GM19240 (cell line): ENCODE data around the gene MLH1.
"Not testable (repeated sequence)": the region's sequence is repeated elsewhere in the genome, so short reads cannot be mapped to it uniquely, and the experiment has no call there.

Experiments used
- DNase-seq: peaks from one replicate; pipeline ENCODE4 v3.0.0; 2011; ENCODE audit warnings: low spot score; ENCODE audit not compliant: insufficient read length

MLH1 gene

DNA sequence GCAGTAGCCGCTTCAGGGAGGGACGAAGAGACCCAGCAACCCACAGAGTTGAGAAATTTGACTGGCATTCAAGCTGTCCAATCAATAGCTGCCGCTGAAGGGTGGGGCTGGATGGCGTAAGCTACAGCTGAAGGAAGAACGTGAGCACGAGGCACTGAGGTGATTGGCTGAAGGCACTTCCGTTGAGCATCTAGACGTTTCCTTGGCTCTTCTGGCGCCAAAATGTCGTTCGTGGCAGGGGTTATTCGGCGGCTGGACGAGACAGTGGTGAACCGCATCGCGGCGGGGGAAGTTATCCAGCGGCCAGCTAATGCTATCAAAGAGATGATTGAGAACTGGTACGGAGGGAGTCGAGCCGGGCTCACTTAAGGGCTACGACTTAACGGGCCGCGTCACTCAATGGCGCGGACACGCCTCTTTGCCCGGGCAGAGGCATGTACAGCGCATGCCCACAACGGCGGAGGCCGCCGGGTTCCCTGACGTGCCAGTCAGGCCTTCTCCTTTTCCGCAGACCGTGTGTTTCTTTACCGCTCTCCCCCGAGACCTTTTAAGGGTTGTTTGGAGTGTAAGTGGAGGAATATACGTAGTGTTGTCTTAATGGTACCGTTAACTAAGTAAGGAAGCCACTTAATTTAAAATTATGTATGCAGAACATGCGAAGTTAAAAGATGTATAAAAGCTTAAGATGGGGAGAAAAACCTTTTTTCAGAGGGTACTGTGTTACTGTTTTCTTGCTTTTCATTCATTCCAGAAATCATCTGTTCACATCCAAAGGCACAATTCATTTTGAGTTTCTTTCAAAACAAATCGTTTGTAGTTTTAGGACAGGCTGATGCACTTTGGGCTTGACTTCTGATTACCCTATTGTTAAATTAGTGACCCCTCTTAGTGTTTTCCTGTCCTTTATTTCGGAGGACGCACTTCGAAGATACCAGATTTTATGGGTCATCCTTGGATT is at the start of gene MLH1:
TSS of gene MLH1 (plus strand) at position 193 of the 958 bp plus-strand sequence. CDS start at position 223, 30 bp downstream.
- DNase-seq: peak; percentile 60

DNA sequence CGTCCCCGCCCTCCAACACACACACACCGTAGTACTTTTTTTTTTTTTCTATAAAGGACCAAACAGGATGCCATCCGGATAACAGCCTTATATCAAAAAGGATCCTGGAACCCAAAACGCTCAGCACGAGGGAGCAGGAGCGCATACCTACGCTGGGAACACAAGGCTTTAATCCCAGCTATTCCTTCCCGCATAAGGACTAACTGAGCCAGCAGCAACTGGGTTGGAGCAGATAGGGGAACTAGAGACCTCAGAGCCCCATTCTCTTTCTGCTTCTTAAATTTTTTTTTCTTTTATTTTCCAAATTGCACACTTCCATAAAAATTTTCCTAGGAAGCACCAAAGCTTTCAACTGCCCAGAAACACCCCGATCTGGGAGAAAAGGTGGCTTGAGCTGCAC is 49.7 kb upstream of the MLH1 start:
- DNase-seq: no peak

DNA sequence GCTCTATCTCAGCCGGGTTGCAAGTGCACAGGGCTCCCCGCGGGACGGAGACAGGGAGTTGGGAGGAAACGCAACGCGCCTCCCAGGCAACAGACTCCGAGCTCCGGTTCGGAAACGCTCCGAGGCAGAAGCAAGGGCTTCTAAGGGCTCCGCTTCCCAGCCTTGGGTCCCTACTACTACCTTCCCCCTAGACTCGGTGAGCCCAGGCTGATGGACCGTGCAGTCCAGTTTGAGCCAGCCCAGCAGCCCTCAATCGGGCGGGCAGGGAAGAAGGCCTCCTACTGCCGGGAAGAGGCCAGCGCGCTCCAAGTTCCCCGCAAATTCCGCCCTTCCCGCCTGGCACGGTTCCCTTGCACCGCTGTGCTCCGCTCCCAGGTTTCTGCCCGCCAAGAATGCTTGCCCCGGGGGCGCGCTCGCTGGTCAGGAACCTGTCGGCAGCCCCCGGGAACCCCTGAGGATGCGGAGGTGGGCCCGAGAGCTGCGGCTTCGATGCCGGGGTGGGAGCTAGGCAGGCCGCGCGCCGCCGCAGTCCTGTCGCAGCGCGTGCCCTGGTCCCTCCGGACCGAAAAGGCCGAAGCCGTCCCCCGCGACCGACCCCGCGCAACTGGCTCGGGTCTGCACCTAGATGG is 49.2 kb upstream of the MLH1 start:
- DNase-seq: peak; percentile 32

DNA sequence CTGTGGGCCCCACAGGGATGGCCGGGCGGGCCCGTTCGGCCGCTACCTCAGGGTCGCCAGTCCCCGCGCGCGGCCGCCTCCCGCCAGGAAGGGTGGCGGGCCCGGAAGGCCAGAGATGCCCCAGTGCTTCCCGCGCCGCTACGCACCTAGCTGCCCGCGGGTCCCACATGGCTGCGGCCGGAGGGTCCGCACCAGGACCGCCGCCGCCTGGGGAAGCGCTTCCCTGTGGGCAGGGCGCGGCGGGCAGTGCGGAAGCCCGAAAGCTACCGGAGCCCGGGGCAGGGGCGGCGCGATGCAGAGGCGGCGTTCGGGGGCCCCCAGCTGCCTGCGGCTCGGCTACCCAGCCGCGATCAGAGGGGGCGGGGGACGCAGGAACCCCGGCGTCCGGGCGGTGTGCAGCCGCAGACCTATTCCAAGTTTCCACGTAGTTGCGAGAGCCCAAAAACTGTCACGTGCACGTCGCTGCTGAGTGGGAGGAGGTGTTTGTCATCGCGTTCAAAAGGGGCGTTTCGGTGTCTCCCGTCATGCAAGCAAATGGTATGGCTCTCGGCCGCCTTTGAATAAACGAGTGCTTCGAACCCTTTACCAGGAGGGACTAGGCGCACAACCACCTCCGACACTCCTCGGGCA is 48.6 kb upstream of the MLH1 start, which contains the start of gene TRANK1:
TSS of gene TRANK1 (minus strand) at position 414 of the 630 bp plus-strand sequence. CDS start at position 169, 245 bp downstream.
- DNase-seq: peak; percentile 22

DNA sequence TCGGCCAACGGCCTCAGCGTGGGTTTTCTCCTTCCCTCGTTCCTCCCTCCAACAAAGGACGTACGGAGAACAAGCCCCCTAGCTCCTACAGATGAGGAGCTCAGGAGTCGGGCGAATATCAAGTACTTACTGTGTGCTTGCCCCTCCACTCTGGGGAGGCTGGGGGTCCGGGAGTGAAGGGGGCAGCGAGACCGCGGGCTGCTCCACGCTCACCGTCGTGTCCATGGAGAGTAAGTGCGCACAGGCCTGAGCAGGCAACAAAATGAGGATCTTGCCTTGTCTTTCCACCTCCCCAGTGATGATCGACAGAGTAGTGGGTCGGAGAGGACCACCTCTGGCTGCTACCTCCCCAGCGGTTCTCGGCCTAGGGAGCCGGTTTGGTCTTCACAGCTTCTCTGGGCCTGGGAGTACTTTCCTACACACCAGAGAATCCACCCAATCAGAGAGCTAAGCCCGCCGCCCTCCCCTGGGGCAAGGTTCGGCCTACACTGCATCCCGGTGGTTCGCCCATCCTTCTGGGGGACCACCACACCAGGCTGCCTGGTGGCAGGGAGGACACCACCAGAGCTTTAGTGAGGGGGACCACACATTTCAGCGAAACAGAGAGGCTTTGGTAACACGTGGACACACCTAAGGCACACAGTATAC is 47.9 kb upstream of the MLH1 start:
- no peak for DNase-seq

DNA sequence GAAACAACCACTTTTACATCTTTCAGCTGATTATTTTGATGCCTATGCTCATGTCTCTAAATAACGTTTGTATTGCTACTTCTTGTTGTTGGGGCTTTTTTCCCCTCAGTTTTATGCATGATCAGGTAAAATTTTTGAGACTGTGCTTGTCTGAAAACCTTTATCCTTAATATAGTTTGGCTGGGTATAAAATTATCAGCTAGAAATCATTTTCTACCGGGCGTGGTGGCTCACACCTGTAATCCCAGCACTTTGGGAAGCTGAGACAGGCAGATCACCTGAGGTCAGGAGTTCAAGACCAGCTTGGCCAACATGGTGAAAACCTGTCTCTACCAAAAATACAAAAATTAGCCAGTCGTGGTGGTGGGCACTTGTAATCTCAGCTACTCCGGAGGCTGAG is 45.5 kb upstream of the MLH1 start:
- DNase-seq: not testable (repeated sequence)

DNA sequence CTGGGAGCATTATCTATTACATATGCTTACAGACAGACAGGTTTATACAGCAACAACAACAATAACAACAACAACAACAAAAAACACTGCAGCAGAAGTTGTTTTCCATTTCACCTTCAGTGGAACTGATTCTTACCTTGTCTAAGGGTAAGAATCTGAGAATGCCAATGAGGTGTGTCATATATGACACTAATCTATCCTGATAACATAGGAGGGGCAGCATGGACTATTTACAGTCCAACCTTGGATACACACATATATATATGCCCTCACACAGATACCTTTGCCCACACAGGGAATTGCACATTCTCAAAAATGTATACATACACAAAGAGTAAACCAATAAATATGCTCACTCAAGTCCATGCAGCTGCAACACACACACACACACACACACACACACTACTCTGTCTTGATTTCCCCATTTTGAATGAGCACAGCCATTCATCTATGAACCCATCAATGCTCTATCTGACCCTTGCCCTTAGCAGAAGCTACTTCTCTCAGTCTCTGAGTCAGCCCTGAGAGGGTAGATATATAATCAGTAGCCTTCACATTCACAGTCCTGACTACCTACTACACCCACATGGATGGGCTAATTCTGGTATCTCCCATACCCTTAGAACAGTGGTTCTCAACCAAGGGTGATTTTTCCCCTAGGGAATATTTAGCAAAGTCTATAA is 38.7 kb upstream of the MLH1 start:
- no peak for DNase-seq

DNA sequence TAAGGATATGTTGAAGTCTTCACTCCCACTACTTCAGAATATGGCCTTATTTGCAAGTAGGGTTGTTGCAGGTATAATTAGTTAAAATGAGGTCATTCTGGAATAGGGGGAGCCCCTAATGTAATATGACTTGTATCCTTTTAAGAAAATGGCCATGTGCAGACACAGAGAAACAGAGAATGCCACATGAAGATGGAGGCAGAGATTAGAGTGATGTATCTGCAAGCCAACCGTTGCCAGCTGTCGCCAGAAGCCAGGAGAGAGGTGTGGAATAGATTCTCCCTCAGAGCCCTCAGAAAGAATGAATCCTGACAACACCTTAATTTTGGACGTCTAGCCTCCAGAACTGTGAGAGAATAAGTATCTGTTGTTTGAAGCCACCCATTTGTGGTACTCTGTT is 37.2 kb upstream of the MLH1 start:
- no peak for DNase-seq

DNA sequence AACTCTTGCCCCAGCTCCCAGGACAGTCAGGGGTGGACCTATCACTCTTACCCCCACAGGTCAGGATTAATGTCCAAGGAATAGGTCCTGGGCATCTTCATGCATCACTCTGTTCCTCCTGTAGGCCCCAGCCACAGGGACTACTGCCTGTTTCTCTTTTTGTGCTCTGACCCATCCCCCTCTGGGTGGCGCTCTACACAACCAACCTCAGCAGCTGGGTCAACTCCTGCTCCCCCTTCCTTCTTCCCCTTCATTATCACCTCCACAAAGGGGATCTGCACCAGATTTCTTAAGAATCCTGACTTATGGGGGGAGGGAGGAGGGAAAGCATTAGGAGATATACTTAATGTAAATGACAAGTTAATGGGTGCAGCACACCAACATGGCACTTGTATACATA is 36.3 kb upstream of the MLH1 start:
- DNase-seq: no peak

DNA sequence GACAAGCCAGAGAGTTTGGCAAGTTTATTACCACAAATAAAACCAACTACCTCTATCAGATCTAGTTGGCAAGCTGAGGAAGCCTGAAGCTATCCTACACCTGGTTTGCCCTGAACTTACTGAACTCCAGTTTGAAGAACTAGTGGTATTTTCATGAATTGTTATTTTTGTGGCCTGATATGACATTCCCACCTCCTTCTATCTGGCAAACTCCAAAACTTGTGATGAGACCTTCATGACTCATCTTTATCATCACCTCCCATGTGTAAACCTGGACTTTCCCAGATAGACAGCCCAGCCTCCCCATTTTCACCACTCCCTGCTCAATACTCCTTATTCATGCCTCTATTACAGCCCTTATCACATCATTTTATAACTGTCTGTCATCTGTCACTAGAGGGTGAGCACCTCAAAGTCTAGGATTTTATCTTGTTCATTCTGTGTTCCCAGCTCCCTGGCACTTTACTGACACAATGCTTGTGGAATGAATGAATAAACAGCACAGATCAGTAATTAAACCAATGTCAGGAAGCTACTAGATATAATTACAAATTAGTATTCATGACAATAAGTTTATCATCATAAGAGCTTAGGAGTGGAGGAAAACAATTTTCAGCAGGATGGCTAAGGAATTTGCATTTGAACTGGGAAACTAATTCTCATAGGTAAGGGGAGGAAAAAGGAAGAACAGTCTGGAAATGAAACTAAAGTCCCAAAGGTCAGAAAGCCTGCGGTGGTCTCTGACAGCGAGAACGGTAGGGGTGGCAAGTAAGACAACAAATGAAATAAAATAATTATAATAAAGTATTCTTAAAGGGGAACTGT is 35.2 kb upstream of the MLH1 start:
- no peak for DNase-seq

DNA sequence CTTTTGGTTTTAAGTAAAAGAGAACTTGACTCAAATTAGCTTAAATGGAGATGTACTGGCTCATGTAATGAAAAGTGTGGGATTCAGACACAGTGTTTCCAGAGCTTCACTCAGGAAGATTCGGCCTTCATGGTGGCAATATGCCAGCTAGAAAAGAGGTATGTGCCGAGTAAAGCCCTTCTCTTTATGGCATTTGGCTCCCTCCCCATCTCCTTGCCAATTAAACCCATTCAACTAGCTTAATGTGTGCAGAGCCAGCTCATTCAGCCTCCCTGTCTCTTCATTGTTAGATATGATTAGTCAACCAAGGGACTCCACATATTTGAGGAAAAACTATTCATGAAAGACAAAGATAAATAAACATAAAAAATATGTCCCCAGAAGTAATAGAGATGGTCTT is 33.5 kb upstream of the MLH1 start:
- DNase-seq: no peak

DNA sequence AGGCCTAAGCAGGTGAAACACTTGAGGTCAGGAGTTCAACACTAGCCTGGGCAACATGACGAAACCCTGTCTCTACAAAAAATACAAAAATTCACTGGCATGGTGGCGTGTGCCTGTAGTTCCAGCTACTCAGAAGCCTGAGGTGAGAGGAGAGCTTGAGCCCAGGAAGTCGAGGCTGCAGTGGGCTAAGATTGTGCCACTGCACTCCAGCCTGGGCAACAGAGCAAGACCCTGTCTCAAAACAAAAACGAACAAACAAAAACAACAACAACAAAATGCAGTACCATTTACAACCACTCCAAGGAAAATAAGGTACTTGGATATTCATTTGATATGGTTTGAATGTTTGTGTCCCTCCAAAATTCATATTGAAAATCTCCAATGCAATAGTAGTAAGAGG is 32.8 kb upstream of the MLH1 start:
- DNase-seq: no peak

DNA sequence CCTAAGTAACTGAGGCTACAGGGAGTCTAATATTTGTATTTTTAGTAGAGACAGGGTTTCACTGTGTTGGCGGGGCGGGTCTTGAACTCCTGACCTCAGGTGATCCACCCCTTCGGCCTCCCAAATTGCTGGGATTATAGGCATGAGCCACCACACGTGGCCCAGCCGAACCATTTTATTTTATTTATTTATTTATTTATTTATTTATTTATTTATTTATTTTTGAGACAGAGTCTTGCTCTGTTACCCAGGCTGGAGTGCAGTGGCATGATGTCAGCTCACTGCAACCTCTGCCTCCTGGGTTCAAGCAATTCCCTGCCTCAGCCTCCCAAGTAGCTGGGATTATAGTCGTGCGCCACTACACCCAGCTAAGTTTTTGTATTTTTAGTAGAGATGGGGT is 30.3 kb upstream of the MLH1 start:
- DNase-seq: not testable (repeated sequence)

DNA sequence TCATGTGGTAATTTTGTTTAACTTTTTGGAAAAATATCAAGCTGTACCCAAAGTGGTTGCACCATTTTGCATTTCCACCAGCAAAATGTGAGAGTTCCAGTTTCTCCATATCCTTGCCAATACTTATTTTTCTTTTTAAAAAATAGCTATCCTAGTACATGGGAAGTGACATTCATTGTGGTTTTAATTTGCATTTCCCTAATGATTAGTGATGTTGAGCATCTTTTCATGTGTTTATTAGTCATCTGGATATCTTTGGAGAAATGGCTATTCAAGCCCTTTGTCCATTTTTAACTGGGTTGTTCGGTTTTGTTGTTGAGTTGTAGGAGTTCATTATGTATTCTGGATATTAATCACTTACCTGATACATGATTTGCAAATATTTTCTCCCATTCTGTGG is 29.0 kb upstream of the MLH1 start:
- DNase-seq: no peak

DNA sequence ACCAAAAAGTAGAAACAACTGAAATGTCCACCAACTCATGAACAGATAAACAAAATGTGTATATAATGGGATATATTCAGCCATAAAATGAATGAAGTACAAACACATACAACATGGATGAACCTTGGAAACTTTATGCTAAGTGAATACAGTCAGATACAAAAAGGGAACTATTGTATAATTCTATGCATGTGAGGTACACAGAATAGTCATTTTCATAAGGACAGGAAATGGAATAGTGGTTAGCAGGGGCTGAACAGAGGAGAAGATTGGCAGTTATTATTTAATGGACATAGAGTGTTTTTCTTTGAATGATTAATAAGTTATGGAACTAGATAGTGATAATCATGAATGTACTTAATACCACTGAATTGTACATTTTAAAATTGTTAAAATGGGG is 28.5 kb upstream of the MLH1 start:
- DNase-seq: no peak

DNA sequence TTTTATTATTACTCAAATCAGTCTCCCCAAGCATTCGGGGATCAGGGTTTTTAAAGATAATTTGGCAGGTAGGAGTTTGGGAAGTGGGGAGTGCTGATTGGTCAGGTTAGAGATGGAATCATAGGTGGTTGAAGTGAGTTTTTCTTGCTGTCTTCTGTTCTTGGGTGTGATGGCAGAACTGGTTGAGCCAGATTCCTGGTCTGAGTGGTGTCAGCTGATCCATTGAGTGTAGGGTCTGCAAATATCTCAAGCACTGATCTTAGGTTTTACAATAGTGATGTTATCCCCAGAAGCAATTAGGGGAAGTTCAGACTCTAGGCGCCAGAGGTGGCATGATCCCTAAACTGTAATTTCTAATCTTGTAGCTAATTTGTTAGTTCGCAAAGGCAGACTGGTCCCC is 27.9 kb upstream of the MLH1 start:
- no peak for DNase-seq

DNA sequence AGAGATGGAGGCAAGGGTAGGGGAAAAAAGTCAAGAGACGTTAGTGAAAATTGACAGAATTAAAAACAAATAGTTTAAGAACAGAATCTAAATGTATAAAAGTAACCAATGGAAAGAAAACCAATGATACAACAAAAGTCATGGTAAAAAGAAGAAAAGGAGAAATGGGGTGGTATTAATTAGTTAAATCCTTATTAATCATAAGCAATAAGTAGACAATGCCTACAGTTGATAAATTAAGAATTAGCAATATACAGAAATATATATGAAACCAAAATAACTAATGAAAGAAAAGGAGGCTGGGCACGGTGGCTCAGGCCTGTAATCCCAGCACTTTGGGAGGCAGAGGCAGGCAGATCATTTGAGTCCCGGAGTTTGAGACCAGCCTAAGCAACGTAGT is 24.2 kb upstream of the MLH1 start:
- no peak for DNase-seq

DNA sequence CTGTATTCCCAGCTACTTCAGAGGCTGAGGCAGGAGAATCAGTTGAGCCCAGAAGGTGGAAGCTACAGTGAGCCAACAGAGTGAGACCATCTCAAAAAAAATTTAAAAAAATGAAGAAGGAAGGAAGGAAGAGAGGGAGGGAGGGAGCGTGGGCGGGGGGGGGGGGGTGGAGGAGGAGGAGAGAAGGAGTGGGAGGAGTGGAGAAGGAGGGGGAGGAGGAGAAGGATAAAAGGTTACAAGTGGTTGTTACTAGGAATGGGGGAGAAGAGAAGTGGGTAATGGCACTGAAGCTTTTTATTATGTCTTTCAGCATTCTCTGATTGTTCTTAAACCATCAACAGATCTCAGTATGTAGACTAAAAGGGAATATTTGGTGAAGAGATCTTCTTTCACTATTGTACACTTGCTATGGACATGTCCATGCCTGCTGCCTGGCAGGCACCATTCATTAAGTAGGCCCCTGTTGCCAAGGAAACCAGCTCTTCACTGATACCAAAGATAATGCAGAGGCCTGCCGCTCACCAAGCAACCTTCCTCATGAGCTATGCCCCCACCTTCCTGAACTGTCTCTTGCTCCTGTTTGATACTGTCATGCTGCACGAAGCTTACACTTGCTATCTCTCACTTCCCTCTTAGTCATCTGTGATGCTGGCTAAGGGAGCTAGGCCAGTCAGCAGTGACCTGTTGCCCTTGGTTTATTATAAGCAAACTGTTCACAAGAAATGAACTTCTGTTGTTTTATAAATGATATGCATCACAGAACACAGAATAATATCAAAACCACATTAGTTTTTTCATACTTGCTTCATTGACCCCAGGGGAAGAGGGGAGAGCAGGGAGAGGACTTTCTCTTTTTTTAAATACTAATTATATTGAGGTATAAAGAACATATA is 23.5 kb upstream of the MLH1 start:
- DNase-seq: peak; percentile 61

DNA sequence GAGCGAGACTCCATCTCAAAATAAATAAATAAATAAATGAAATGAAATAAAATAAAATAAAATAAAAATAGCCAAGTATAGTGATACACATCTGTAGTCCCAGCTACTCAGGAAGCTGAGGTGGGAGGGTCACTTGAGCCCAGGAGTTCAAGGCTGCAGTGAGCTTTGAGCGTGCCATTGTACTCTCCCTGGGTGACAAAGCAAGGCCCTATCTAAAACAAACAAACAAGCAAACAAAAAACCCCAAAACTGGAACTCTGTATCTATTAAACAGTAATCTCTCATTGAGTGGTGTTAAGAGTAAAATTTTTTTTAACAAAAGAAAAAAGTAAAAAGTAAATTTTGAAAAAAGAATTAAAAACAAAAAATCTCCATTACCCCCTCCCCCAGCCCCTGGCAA is 21.2 kb upstream of the MLH1 start:
- DNase-seq: no peak
